Fibroblast of the conjunctiva (primary cell): ENCODE data around the gene RECK.
"Not testable (repeated sequence)": the region's sequence is repeated elsewhere in the genome, so short reads cannot be mapped to it uniquely, and the experiment has no call there.

Experiments used
- DNase-seq: peaks from one replicate; pipeline ENCODE4 v3.0.0-alpha.2; 2010; ENCODE audit warnings: low read depth

Gene RECK

GRCh38 chr9:36118201-36118600 is 81.5 kb downstream of the RECK start:
- DNase-seq: no peak

GRCh38 chr9:36118706-36119105 is 82.0 kb downstream of the RECK start:
- DNase-seq: no peak

DNA sequence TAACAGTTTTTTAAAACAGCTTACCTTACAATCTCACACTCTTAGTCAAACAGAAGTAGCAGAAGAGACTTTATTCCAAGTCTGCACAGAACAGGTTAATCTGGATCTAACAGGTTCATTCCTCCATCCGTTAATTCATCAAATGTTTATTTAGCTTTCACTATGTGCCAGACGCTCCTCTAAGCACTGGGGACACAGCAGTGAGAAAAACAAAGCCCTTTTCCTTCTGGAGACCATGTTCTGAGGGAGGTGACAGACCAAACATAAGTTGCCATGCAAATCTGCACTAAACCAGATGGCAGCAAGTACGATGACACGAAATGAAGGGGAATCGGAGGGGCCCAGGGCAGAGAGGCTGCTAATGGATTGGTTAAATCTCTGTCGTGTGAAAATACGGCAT is 82.8 kb downstream of the RECK start:
- DNase-seq: no peak

DNA sequence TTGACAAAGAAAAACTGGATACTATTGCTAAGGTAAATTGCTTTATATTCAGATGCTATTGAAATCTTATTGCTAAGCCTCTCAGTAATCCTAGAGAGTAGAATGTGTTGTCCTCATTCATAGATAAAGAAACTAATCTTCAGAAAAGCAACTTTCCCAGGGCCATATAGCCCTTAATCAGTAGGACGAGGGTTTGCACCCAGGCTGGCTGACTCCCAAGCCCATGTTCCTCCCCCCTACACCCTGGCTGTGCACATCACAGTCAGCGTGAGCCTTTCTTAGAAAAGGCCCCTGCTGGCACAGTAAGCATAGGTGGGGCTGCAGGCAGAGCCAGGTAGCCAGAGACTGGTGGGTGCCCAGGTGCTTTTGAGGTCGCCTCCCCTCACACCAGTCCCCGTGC is 84.0 kb downstream of the RECK start:
- DNase-seq: no peak

GRCh38 chr9:36121971-36122370 is 85.3 kb downstream of the RECK start:
- no peak for DNase-seq

DNA sequence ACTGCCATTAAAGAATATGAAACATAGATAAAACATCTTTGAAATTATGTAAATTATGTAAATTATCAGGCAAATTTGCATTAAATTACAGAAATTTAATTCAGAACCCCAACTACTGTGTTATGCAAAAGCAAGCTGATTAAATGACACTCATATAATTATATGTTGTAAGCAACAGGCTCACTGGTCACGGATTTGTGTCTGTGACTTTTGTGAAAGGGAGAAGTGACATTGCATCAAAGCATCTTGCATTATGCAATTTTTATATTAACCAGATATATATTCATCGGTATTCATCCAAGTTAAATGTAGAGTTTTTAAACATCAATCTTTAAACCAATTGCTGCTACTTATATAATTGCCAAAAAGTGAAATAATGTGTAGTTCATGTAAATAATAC is 86.8 kb downstream of the RECK start:
- DNase-seq: no peak

GRCh38 chr9:36125062-36125855 is 88.5 kb downstream of the RECK start:
- no peak for DNase-seq

DNA sequence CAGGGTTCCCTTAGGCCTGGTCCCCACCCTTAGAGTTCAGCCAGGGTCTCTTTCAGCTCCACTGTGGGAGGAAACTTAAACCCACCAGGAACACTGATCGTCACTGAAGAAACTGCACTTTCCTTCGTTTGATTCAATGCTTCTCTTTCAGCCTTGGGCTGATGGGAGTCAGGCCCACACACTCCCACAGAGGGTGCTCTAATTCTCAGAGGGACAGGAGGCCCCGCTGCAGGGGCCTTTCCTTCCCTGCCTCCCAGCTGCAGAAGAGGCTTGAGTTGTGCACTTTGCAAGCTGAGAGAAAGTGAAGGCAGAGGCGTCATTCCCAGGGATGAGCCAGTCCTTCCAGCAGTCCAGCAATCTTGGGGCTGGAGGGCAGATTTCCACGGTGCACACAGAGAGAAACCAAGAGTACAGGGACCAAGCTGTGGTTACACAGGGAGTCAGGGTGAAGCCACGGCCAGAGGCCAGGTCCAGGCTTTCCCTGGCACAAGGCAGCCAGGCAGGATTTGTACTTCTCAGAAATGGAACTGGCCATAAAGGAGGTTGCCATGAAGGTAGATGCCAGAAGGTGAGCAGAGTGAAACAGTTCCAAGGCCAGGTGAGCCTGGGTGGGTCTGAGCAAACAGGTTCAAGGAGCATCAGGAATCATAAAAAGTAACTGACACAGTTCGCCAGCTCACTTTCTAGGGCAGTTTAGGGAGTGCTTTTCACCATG is 89.5 kb downstream of the RECK start:
- no peak for DNase-seq

DNA sequence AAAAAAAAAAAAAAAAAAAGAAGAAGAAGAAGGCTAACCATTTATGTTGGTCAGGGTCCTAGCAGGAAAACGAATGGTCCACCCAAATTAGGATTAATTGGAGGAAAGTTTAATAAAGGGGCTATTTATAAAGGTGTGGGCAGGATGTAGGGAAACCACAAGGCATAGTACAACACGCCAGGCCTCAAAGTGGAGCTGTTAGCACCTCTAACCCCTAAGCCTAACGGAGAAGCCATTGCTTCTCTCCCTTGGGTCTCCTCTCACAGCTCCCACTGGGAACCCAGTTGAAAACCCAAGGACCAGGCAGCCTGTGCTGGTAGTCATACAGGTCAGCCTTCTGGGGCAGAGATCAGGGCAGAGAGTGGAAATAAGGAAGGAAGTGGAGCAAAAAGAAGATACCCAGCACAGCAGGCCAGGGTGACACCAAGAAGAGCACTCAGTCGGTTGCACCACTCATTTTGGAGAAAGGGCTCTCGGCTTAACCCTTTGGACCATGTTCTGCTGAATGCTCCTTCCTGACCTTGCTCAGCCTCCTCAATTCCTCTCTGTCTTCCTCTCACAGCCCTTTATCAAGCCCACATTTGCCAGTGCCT is 91.0 kb downstream of the RECK start:
- DNase-seq: no peak

GRCh38 chr9:36128349-36128748 is 91.6 kb downstream of the RECK start:
- no peak for DNase-seq

DNA sequence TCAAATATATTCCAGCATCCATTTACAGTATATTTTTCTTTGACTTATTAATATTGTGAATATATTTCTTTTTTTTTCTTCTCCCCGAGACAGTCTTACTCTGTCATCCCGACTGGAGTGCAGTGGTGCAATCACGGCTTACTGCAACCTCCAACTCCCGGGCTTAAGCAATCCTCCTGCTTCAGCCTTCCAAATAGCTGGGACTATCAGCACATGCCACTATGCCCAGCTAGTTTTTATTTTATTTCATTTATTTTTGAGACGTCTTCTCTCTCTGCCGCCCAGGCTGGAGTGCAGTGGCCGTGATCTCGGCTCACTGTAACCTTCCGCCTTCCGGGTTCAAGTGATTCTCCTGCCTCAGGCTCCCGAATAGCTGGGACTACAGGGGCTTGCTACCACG is 92.4 kb downstream of the RECK start:
- DNase-seq: no peak

- DNase-seq: not testable (repeated sequence)
These were observed 95.0 kb downstream of the RECK start for GRCh38 chr9:36131666-36132065.

DNA sequence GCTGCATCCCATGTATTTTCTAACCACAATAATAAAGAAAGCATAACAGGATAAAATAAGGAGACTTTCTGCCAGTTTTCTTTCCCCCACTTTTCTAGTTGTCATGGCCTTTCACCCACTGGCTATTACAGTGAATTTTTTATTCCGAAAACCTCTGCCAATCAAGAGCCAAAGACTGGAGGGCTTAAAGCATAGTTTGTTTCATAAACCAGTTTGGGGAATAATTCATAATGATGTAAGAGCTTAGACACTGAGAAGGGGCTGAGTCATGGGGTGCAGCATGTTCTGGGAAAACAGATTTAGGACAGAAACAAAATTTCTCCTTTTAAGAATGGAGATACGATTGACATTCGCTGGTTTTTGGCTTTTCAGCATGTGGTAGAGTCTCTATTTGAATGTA is 95.4 kb downstream of the RECK start:
- peak; percentile 87 for DNase-seq

GRCh38 chr9:36134761-36135505 is 98.2 kb downstream of the RECK start:
- no peak for DNase-seq

DNA sequence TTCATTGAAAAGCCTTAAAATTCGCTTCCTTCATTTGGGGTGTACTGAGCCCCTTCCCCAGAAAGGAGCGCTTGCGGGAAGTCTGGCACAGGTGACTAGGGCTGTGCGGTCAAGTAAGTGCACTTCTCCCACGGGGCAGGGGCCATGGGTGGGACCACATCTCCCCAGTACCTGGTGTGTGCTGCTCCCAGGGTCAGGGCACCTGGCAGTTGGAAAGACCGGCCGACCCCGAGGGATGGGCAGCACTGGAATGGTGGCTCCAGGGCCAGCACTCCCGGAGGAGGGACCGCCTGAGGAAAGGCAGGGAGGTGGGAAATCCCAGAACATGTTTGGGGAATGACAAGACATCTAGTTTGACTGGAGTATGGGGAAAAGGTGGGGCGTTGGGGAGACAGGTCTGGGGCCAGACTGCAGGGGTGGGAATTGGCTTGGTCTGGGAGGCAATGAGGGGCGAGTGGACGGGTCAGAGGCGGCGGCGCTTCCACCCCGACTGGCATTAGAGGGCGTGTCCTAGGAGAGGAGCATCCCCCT is 99.1 kb downstream of the RECK start:
- no peak for DNase-seq

DNA sequence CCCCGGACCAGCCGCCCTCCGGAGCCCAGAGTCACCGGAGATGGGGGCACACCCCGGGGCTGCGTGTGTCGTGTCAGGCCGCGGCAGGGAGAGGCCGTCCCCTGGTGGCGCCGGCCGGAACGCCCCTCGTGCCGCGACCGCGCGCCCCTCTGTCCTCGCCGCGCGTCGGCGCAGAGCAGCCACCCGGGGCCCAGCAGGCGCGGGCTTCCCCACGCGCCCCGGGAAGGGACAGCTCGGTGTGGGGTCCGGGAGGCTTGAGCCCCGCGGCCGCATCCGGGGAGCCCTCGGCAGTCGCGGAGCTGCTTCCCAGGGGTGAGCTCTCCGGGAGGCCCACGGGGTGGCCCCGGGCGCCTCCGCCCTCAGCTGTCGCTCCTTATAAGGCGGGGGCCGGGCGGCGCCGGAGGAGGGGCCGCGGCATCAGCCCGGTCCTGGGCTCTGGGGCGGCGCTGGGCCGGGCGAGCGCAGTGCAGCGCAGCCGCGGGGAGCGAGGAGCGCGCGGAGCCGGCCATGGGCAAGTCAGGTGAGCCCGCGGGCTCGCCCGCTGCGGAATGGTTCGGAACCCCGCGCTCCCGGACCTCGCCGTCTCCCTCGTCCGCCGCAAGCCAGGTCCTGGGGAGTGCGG is 99.7 kb downstream of the RECK start, which contains the start of gene GLIPR2:
TSS of gene GLIPR2 (plus strand) at position 462 of the 622 bp plus-strand sequence. CDS start at position 508, 46 bp downstream.
- peak; percentile 44 for DNase-seq

GRCh38 chr9:36136894-36137391 is 100.2 kb downstream of the RECK start:
- DNase-seq: no peak

GRCh38 chr9:36137392-36138004 is 100.8 kb downstream of the RECK start:
- DNase-seq: no peak

DNA sequence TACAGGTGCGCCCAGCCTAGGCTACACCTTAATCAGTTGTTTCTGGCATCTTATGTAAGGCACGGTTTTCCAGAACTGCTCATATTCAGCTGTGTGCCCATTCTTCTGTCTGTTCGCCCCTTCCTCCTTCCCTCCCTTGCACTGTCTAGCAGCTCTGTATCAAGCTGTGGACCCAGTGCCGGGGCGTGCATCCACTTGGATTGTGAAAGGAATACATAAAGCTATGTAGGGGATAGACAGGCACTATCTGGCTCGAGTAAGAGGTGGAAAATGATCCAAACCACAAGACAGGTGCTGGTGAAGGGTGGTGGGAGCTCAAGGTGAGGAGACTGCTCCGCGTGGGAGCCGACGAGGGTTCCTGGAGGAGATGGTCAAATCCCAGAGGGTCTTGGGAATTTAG is 101.8 kb downstream of the RECK start:
- no peak for DNase-seq

GRCh38 chr9:36138901-36139300 is 102.2 kb downstream of the RECK start:
- DNase-seq: no peak
